ENCODE results near the gene ZNF862.
"Not testable (repeated sequence)": the region's sequence is repeated elsewhere in the genome, so short reads cannot be mapped to it uniquely, and the experiment has no call there.

ZNF862 gene

DNA sequence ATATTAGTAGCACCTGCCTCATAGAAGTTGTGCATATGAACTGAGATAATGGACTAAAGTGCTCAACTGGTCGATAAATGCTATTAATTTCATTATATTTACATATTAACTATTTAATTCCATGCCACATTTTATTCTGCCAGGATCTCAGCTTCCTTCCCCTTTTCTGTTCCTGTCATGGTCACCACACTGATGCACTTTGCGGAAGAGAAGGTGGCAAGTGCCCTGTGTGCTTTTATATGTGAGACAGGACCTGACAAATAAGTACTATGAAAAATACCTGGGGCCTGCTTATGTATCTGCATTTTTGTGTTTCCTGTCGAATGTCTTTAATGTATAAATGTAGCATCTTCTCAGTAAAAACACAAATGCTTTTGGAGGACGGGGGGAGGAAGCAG, 47.8 kb downstream of the ZNF862 start:
- DNase-seq, result no peak
- in situ Hi-C loops (cut with MboI; ENCODE audit: low pct_unique_long_range_greater_than_20kb, low sequenced_read_pairs), result no loop called here

DNA sequence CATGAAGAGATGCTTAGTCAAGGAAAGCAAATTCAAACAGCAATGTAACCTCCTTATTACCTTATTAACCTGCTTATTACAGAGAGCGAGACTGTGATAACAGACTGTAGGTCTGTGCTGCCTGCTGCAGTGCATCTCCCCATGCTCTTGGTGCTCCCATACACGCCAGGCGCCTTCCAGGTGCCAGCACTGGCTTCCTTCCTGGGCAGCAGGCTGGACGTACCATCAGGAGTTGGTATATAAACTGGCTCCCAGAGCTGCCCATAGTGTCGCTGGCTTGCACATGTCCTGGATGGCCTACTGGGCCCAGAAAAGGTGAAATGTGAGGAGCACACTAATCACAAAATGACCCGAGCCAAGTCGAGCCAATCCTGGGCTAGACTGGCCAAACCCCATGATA, 49.1 kb downstream of the ZNF862 start:
- DNase-seq, result no peak
- in situ Hi-C loops (cut with MboI; ENCODE audit: low pct_unique_long_range_greater_than_20kb, low sequenced_read_pairs), result no loop called here

DNA sequence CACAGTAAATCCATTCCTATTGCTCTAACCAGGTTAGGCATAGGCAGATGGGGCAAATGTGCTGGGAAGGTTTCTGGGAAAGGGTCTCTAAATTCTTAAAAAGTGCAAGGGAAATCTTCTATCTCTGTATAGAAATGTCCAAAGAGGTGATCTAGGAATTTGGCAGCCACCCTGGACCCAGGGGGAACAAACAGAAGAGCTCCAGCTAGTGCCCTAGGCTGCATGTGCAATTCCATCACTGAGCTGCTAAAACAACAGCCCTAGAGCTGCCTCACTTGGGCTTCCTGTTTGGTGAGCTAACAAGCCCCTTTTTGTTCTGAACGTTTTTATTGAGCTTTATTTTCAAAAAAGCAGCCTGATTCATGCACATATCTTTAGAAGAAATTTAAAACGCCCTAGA, 52.5 kb downstream of the ZNF862 start:
- in situ Hi-C loops (cut with MboI; ENCODE audit: low pct_unique_long_range_greater_than_20kb, low sequenced_read_pairs); DNase-seq: not testable (repeated sequence)

DNA sequence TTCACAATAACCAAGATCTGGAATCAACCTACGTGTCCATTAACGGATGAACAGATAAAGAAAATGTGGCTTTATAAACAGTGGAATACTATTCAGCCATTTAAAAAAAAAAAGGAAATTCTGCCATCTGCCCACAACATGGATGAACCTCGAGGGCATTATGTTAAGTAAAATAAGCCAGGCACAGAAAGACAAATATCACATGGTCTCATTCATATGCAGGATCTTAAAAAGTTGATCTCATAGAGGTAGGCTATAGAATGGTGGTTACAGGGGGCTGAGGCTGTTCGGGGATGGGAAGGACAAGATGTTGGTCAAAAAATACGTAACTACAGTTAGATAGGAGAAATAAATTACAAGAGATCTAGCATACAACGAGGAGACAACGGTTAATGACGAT, 56.8 kb downstream of the ZNF862 start:
- DNase-seq; in situ Hi-C loops (cut with MboI; ENCODE audit: low pct_unique_long_range_greater_than_20kb, low sequenced_read_pairs): not testable (repeated sequence)

DNA sequence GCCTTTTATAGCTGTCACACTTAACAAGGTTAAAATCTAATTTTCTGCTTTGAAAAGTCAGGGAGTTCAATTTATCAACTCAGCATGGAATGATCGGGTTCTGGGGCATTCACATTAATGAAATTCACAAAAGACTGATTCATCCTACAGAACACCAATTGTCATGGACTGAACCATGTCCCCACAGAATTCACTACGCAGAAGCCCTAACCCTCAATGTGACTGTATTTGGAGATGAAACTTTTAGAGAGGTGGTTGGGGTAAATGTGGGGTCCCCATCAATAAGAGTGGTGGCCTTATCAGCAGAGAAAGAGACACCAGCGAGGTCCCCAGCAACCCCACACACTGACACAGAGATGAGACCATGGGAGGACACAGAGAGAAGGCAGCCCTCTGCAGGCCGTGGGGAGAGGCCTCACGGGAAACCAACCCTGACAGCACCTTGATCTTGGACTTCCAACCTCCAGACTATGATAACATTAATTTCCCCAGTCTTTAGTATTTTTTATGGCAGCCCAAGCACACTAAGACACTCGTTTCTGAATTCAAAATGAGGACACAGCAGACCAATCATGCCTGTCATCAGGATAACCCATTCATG, 69.7 kb downstream of the ZNF862 start:
- in situ Hi-C loops (cut with MboI; ENCODE audit: low pct_unique_long_range_greater_than_20kb, low sequenced_read_pairs); DNase-seq: not testable (repeated sequence)

DNA sequence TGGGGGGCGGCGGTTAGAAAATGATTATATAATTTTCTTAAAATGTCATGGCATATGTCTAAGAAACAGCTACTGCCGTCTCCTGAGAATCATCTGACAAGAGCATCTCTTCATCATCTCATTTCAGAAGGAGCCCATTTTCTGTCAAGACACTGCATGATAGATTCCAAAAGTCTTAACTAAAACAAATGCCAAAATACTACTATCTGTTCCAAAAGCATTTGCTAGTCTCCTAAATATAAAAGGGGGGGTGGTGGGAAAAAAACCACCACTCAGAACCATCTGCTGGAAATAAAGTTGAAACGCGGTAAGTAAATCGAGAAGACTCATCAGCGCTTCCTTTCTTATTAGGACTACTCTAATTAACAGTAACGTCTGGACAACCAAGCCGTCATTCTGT, 72.0 kb downstream of the ZNF862 start:
- in situ Hi-C loops (cut with MboI; ENCODE audit: low pct_unique_long_range_greater_than_20kb, low sequenced_read_pairs); DNase-seq: not testable (repeated sequence)

DNA sequence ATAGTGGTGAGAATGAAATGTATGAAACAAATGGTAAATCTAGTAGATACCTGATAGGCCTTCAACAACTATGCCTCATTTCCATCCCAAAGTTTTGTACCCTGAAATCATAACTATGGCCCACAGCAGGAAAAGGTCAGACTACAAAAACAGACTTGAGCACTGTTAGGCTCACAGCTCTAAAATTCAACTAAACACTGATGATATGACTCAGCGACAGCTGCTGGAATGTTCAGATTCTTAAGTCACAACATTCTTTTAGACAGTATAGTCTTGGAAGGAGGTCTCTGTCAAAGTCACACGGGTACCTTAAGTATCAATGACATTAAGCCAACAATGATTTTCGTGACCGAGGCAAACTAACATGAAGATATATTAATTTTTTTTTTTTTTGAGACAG, 74.0 kb downstream of the ZNF862 start:
- in situ Hi-C loops (cut with MboI; ENCODE audit: low pct_unique_long_range_greater_than_20kb, low sequenced_read_pairs); DNase-seq: not testable (repeated sequence)
